COLO668 (cell line): ENCODE measurements around the gene RGPD5.
"Not testable (repeated sequence)": the region's sequence is repeated elsewhere in the genome, so short reads cannot be mapped to it uniquely, and the experiment has no call there.

Experiments used
- DNase-seq: peaks from one replicate; lab custom pipeline; 2025; ENCODE audit not compliant: unreplicated experiment; lab: John Stamatoyannopoulos, UW

RGPD5 gene

DNA sequence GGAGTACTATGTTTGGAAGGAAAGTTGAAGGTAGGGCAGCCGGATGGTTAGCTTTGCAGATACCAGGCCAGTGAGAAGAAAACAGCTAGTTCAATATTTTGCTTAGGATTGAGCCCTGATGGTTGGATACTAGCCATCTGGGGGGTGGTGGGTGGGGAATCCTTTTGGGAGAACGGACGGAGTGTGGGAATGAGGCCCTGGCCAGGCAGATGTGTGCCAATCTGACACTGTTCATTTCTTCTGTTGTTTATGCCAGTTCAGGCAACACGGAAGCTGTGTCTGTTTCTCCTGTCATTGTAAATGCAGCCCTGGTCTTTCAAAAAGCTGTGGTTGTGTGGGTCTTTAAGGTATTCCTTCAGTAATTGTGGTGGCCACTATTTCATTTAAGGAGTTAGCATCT is 96.9 kb downstream of the RGPD5 start:
- not testable (repeated sequence) for DNase-seq

DNA sequence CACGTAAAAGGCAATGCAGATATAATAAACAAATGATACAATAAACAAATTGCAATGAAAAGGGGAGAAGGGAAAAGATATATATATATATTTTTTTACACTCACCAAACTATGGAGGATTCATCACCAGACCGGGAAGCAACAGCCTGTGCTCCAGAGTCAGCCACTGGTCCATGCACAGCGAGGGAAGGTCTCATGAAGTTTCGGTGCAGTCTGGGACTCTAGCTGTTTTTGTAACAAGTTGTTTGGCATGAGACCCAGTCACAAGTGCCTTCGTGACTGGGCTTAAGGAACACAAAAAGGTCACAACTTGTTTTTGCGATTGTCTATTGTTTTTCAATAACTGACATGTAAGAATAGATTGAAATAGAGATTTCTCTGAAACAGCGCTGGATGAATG is 99.6 kb downstream of the RGPD5 start:
- not testable (repeated sequence) for DNase-seq

DNA sequence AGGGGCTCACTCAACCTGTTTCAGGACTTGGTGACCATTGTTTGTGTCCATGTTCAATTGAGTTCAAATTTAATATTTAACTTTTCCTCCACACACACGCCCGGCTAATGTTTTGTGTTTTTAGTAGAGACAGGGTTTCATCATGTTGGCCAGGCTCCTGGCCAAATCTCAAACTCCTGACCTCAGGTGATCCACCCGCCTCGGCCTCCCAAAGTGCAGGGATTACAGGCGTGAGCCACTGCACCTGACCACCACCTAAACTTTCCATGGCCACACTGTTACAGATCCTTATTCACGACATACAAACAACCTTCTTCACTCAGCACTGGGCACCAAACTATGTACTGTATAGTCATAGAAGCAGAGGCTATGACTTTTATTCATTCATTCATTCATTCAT is 100.0 kb downstream of the RGPD5 start:
- DNase-seq = not testable (repeated sequence)

DNA sequence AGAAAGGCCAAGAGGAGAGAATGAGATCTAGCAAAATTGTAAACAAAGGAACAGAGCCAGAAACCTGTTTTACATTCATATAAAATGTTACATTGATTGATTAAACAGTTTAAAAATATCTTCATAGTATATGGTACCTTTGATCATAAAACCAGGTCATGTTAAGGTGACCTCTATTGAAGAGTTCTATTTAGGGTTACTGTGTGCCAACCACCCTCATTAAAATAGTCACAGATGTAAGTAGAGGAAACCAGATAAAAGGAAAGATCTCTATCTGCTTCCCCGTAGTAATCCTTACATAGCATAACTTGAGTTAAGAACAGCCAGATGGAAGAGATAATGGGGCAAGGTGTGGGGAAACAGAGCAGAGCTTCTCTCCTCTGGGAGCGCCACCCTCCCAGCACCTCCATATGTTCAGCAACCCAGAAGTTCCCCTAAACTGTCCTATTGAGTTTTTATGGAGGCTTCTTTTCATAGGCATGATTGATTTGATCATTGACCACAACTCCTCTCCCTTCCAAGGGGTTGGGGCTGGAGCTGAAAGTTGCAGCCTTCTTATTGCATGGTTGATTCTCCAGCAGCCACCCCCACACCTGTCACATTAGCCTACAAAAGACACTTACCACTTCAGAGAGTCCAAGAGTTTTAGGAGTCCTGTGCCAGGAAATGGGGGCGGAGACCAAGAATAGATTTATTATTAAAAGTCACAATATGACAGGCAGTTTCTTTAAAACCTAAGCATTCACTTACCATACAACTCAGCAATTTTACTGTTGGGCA is 101.2 kb downstream of the RGPD5 start:
- not testable (repeated sequence) for DNase-seq

DNA sequence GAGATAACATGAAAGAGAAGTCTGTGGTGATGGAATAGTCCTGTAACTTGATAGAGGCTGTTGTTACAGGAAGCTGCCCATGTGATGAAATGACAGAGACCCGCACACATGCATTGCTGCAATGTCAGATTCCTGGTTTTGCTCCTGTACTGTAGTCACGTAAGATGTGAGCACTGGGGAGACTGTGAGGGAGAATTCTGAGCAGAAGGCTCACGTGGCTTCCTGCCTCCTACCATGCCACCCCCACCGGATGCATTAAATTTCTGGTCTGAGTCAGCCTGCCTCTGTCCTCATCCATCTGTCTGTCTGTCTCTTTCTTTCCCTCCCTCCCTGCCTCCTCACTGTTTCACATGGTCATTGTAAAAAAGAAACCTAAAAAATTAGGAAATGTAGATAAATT is 102.1 kb downstream of the RGPD5 start:
- DNase-seq = not testable (repeated sequence)

DNA sequence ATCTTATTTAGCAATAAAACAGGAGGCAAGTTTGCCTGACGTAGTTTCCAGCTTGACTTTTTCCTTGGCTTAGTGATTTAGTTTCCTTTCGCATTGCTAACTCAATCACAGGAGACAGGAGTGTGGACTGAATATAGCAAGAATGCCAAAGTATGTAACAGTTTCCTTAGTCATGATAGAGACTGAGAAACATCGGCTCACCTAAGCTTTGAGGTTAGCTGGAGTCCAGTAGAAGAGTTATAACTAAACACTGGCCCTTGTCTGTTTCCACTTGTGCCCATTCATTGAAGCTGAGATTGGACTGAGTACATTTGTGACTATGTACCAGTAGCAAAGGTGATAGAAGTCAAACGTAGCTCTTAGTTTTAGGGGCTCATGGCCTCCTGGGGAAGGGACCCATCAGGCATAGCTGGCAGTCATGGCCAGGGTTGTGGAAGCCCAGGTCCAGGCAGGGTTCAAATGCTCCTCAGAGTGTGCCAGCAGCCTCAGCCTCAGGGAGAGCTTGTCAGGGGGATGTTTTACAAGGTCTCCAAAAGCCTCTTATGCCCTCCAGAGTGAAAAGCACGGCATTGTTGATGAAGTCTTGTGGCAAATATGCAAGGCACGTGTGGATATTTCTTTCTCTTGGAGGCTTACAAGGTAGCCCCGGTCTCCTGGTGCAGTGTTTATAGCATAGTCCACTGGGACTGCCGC is 103.8 kb downstream of the RGPD5 start:
- DNase-seq = not testable (repeated sequence)

DNA sequence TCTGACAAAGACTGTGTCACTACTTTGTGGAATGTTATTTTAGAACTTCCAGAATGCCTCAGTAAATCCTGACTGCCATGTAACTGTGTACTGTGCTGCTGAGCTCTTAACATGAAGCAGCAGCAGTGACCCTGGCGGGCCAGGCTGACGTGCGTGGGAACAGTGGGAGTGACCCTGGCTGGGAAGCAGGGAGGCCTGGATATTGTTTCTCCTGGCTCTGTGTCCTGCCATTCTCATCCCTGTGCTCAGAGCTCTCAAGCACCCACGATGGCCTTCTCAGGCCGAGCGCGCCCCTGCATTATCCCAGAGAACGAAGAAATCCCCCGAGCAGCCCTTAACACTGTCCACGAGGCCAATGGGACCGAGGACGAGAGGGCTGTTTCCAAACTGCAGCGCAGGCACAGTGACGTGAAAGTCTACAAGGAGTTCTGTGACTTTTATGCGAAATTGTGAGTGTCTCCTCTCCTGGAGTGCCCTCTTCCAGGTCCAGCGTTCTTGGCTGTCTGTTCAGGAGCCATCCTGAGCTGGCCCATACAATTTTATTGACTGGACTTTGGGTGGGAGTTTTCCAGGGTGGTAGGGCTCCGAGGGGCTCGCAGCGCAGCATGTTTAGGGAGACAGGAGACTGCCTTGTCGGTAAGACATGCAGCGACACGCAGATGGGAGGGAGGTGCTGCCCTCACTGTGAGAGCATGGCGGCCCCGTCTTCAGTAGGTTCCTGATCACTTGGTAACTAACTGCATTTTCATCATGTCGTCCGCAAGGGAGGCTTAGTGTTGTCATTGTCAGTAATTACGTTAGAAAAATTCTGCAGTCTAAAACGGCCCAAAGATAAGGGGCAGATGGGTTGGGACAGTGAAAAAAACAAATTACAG is 104.6 kb downstream of the RGPD5 start, which contains the start of gene LIMS3:
Gene LIMS3, plus strand, starts transcription at position 227 of the 875 bp plus-strand sequence. Its CDS starts 41 bp downstream, at position 268.
- not testable (repeated sequence) for DNase-seq

DNA sequence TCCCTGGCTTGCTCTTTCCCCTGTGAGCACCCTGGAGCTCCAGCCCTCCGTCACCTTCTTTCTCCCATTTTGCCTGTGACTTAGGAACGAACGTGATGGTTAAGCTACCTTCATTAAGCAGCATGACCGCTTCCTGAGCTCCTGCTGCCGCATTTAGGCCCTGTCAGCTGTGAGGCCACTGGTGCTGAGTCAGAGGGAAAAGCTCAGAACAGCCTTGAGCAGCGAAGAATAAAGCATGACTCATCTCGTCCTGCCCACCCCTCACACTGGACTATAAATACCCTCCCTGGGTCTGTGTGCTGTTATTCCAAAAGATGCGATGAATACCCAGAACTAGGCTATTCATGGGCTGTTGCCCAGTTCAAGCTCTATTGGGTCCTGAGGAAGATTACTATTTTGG is 111.7 kb downstream of the RGPD5 start:
- DNase-seq = not testable (repeated sequence)
